HepG2 (cell line): Measurements from ENCODE around the gene CLPSL2. TPM values are rescaled to one million over a fixed set of nuclear protein-coding genes. Genes with fewer than 3 reads are reported as not detected.
A peak's percentile ranks its signal among the peaks of the same experiment; 100 is the strongest.

Experiments used
- ARNT ChIP-seq: fragments of 450-650 bp; IDR thresholded peaks from 2 replicates; pipeline ENCODE4 v1.6.1; 2017
- ATAD3A ChIP-seq: sonication (generic); formaldehyde crosslinking; IDR thresholded peaks from 2 replicates; pipeline ENCODE4 v1.4.0; 2020; ENCODE audit warnings: missing genetic modification reagents
- ELF3 ChIP-seq: IDR thresholded peaks from 2 replicates; pipeline ENCODE4 v1.6.1; 2016; ENCODE audit warnings: missing genetic modification reagents, missing compliant biosample characterization
- FOXO1 ChIP-seq: sonication (generic); formaldehyde crosslinking; IDR thresholded peaks from 2 replicates; pipeline ENCODE4 v1.4.0; 2020; ENCODE audit warnings: missing genetic modification reagents
- FOXP1 ChIP-seq, 2 experiments: fragments of 450-650 bp in 1 of 2; IDR thresholded peaks; 2 replicates each; pipeline ENCODE4 v1.6.1; 2017 to 2018; ENCODE audit warnings: antibody characterized with exemption in 1 of 2
- HNRNPH1 ChIP-seq: fragments of 200-400 bp; formaldehyde crosslinking; optimal IDR thresholded peaks from 2 replicates; pipeline ENCODE3; 2017; ENCODE audit warnings: mild to moderate bottlenecking, low read depth, low read length
- HOXA9 ChIP-seq: sonication (generic); formaldehyde crosslinking; IDR thresholded peaks from 2 replicates; pipeline ENCODE4 v1.8.1; 2022; ENCODE audit warnings: missing genetic modification reagents, mild to moderate bottlenecking, moderate library complexity, borderline replicate concordance
- IKZF1 ChIP-seq: fragments of 450-650 bp; IDR thresholded peaks from 2 replicates; pipeline ENCODE4 v1.7.1; 2016
- JARID2 ChIP-seq: sonication (generic); formaldehyde crosslinking; IDR thresholded peaks from 2 replicates; pipeline ENCODE4 v1.8.1; 2023; ENCODE audit warnings: missing genetic modification reagents, inconsistent platforms; ENCODE audit not compliant: insufficient replicate concordance
- MAFF ChIP-seq: IDR thresholded peaks from 2 replicates; pipeline ENCODE4 v1.6.1; 2011; ENCODE audit warnings: low read depth, low read length, improper control_type of control experiment
- MATR3 ChIP-seq: sonication (generic); formaldehyde crosslinking; IDR thresholded peaks from 2 replicates; pipeline ENCODE4 v1.4.0; 2020; ENCODE audit warnings: missing genetic modification reagents
- MTF1 ChIP-seq: sonication (generic); formaldehyde crosslinking; IDR thresholded peaks from 2 replicates; pipeline ENCODE4 v1.5.0; 2020; ENCODE audit warnings: missing genetic modification reagents
- NPAS2 ChIP-seq: sonication (generic); formaldehyde crosslinking; IDR thresholded peaks from 2 replicates; pipeline ENCODE4 v1.8.0; 2022; ENCODE audit warnings: mild to moderate bottlenecking, missing genetic modification reagents, borderline replicate concordance
- NRL ChIP-seq: sonication (generic); formaldehyde crosslinking; IDR thresholded peaks from 2 replicates; pipeline ENCODE4 v1.5.0; 2020; ENCODE audit warnings: missing genetic modification reagents, mild to moderate bottlenecking, moderate library complexity, borderline replicate concordance
- POLR2AphosphoS2 ChIP-seq: IDR thresholded peaks from 2 replicates; pipeline ENCODE4 v1.6.1; 2011; ENCODE audit warnings: low read depth, low read length, improper control_type of control experiment
- RELA ChIP-seq: sonication (generic); formaldehyde crosslinking; IDR thresholded peaks from 2 replicates; pipeline ENCODE4 v1.4.0; 2020; ENCODE audit warnings: missing genetic modification reagents
- RXRB ChIP-seq: IDR thresholded peaks from 2 replicates; pipeline ENCODE4 v1.6.1; 2016; ENCODE audit warnings: borderline replicate concordance, missing genetic modification reagents, missing compliant biosample characterization
- SOX5 ChIP-seq: IDR thresholded peaks from 2 replicates; pipeline ENCODE4 v1.6.1; 2016; ENCODE audit warnings: borderline replicate concordance
- TCF12 ChIP-seq, 2 experiments: fragments of 450-650 bp in 1 of 2; sonication (generic) in 1 of 2; formaldehyde crosslinking in 1 of 2; IDR thresholded peaks; 2 replicates each; pipeline versions ENCODE4 v1.6.1 to v1.8.0; 2017 to 2022; ENCODE audit warnings: antibody characterized with exemption in 1 of 2, mild to moderate bottlenecking in 1 of 2, missing genetic modification reagents in 1 of 2, moderate library complexity in 1 of 2
- THAP11 ChIP-seq: IDR thresholded peaks from 2 replicates; pipeline ENCODE4 v1.6.1; 2016; ENCODE audit warnings: missing biosample characterization, missing genetic modification reagents
- ZFAT ChIP-seq: sonication (generic); formaldehyde crosslinking; conservative IDR thresholded peaks from 2 replicates; pipeline ENCODE4 v1.8.1; 2023; ENCODE audit warnings: missing genetic modification reagents, inconsistent platforms
- ZFP90 ChIP-seq: sonication (generic); formaldehyde crosslinking; IDR thresholded peaks from 2 replicates; pipeline ENCODE4 v1.8.0; 2022; ENCODE audit warnings: missing genetic modification reagents, mild to moderate bottlenecking, inconsistent platforms, borderline replicate concordance
- ZMAT3 ChIP-seq: sonication (generic); formaldehyde crosslinking; conservative IDR thresholded peaks from 2 replicates; pipeline ENCODE4 v1.7.0; 2021; ENCODE audit warnings: missing genetic modification reagents
- ZNF337 ChIP-seq: sonication (generic); formaldehyde crosslinking; IDR thresholded peaks from 2 replicates; pipeline ENCODE4 v1.5.1; 2020; ENCODE audit warnings: missing genetic modification reagents, low read depth, mild to moderate bottlenecking, borderline replicate concordance
- ZNF550 ChIP-seq: sonication (generic); formaldehyde crosslinking; IDR thresholded peaks from 2 replicates; pipeline ENCODE4 v1.4.0; 2020; ENCODE audit warnings: mild to moderate bottlenecking, missing genetic modification reagents, borderline replicate concordance
- ZNF589 ChIP-seq: sonication (generic); formaldehyde crosslinking; conservative IDR thresholded peaks from 2 replicates; pipeline ENCODE4 v1.8.0; 2022; ENCODE audit warnings: mild to moderate bottlenecking, moderate library complexity, missing genetic modification reagents
- ZNF704 ChIP-seq: sonication (generic); formaldehyde crosslinking; IDR thresholded peaks from 2 replicates; pipeline ENCODE4 v1.8.1; 2023; ENCODE audit warnings: mild to moderate bottlenecking, inconsistent platforms, moderate library complexity, missing genetic modification reagents, borderline replicate concordance
- ZNF709 ChIP-seq: sonication (generic); formaldehyde crosslinking; IDR thresholded peaks from 2 replicates; pipeline ENCODE4 v1.5.0; 2020; ENCODE audit warnings: mild to moderate bottlenecking, missing genetic modification reagents
- ZNF737 ChIP-seq: sonication (generic); formaldehyde crosslinking; IDR thresholded peaks from 2 replicates; pipeline ENCODE4 v1.5.0; 2020; ENCODE audit warnings: missing genetic modification reagents, mild to moderate bottlenecking, borderline replicate concordance
- ZNF747 ChIP-seq: sonication (generic); formaldehyde crosslinking; IDR thresholded peaks from 2 replicates; pipeline ENCODE4 v1.8.1; 2023; ENCODE audit warnings: missing genetic modification reagents, mild to moderate bottlenecking, borderline replicate concordance
- ZSCAN9 ChIP-seq: IDR thresholded peaks from 2 replicates; pipeline ENCODE4 v1.6.1; 2016; ENCODE audit warnings: borderline replicate concordance
- polyA plus RNA-seq, 8 experiments: library from polyadenylated mRNA; depleted of rRNA in 3 of 8; stranded (reverse) in 7 of 8; unstranded in 1 of 8; fragments of >200 nt; fragmentation: Illumina TruSeq in 4 of 8; extraction: Trizol in 4 of 8; gene quantifications; 2 replicates each; pipeline versions ENCODE4 v1.2.1 to v1.2.3, GENCODE V29; 2011 to 2016; ENCODE audit warnings: low read depth in 4 of 8, missing spikeins in 1 of 8, mixed read lengths in 1 of 8; ENCODE audit not compliant: insufficient read depth in 1 of 8
- total RNA-seq, 5 experiments: library from RNA; depleted of rRNA; stranded (reverse); fragments of >200 nt; fragmentation: Illumina TruSeq; extraction: Trizol; gene quantifications; 2 replicates each; pipeline ENCODE4 v1.2.3, GENCODE V29; 2016; ENCODE audit warnings: low read depth in 1 of 5

The CLPSL2 gene
- total and polyA plus RNA-seq, 2 of the 13 experiments (the other 11 are each of a cell fraction or from before 2014, with no cell fraction given): not detected

- TF ChIP-seq RELA (CRISPR knock-in tag) (peak; percentile 95; the same call in 1 of the 2 replicates), TCF12 (IDR thresholded peaks at IDR 0.05) (no peak), TCF12 (CRISPR knock-in tag; IDR thresholded peaks at IDR 0.05) (peak; percentile 92; the same call in 1 of the 2 replicates), ZSCAN9 (peak; percentile 100), HNRNPH1 (no peak), FOXO1 (CRISPR knock-in tag) (peak; percentile 94), ZNF747 (CRISPR knock-in tag) (peak; percentile 89), POLR2AphosphoS2 (no peak), RXRB (CRISPR knock-in tag) (peak; percentile 94), ZNF550 (no peak), ZFAT (peak; percentile 87), ZMAT3 (CRISPR knock-in tag) (peak; percentile 100), ZNF589 (CRISPR knock-in tag) (peak; percentile 99), IKZF1 (no peak), NRL (CRISPR knock-in tag) (peak; percentile 93), FOXP1 (IDR thresholded peaks at IDR 0.05) (no peak), FOXP1 (CRISPR knock-in tag; IDR thresholded peaks at IDR 0.05) (0 out of 2 replicates have a peak, but pooled peaks have one; percentile 10), ZFP90 (CRISPR knock-in tag) (peak; percentile 99), ZNF704 (peak; percentile 95), HOXA9 (CRISPR knock-in tag) (peak; percentile 98), JARID2 (CRISPR knock-in tag) (peak; percentile 99), ARNT (no peak), MAFF (no peak), THAP11 (CRISPR knock-in tag) (peak; percentile 85), ZNF737 (CRISPR knock-in tag) (peak; percentile 85; the same call in 1 of the 2 replicates), ELF3 (CRISPR knock-in tag) (peak; percentile 97), ZNF709 (CRISPR knock-in tag) (peak; percentile 99), SOX5 (CRISPR knock-in tag) (peak; percentile 83), ATAD3A (peak; percentile 97), NPAS2 (CRISPR knock-in tag) (no peak), MATR3 (CRISPR knock-in tag) (no peak), ZNF337 (peak; percentile 87; the same call in 1 of the 2 replicates), MTF1 (CRISPR knock-in tag) (peak; percentile 94)
These were observed 28.8 kb downstream of the CLPSL2 start, which contains the start of gene LHFPL5 (continued) for GRCh38 chr6:35804996-35805736.
